IPS-11a (cell line): ENCODE results near the gene UNC5B.

Experiments used
- H3K4me3 ChIP-seq: one replicate; pipeline ENCODE4 v1.5.1; 2013; ENCODE audit warnings: low read depth, low read length, control low read depth

UNC5B gene

DNA sequence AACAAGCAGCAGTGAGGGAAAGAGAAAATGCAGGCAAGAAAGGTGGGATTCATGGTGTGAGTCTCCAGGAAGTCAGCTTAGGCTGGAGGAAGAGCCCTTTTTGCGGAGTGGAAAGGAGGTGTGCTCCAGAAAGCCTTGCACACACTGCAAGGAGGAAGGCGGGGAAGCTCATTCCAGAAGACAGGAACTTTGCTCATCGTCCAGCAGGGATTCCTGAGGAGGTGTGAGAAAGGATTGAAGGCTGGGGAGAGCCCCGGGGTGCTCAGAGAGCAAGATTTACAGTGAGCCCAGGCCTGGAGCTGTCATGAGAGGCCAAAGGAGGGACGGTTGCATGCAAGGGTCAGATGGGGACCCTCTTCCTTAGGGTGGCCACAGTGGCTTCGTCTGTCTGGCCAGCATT, 124.3 kb downstream of the UNC5B start:
- no peak overlapping the region for H3K4me3 ChIP-seq

GRCh38 chr10:71337219-71337701, 124.9 kb downstream of the UNC5B start:
- H3K4me3 ChIP-seq = no peak overlapping the region

GRCh38 chr10:71338728-71339495, 126.5 kb downstream of the UNC5B start:
- H3K4me3 ChIP-seq = no peak overlapping the region

- no peak overlapping the region for H3K4me3 ChIP-seq
Observed at GRCh38 chr10:71339796-71340589, 127.6 kb downstream of the UNC5B start.

DNA sequence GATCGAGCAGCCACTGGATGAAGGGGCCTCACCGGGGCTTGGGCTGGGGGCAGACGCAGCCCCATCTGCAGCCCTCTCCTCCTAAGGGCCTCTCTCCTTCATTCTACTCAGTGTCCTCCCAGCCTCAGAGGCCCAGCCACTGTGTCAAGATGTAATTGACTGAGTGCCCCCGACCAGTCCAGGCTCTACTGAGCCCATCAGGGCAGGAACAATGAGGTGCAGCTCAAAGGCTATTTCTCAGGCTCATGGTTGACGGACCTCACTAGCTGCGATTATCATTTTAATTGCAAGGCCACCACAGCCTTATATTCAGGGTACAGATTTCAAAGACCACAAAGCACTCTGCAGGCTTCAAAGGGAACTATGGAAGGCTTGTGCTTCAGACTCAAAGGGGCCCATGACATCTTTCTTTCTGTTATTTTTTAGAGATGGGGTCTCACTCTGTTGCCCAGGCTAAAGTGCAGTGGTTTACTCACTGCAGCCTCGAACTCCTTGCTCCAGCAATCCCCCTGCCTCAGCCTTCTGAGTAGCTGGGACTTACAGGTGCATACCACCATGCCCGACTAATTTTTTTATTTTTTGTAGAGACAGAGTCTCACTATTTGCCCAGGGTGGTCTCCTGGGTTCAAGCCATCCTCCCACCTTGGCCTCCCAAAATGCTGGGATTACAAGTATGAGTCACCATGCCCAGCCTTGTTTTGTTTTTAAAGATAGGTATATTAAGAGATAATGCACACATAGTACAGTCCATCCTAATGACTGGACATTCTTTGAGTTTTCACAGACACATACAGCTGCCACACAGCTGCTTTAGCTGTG, 130.4 kb downstream of the UNC5B start:
- no peak overlapping the region for H3K4me3 ChIP-seq

- H3K4me3 ChIP-seq = no peak overlapping the region
Observed at GRCh38 chr10:71343392-71343773, 131.0 kb downstream of the UNC5B start.

- H3K4me3 ChIP-seq = no peak overlapping the region
Observed at GRCh38 chr10:71344154-71344925, 132.0 kb downstream of the UNC5B start.

DNA sequence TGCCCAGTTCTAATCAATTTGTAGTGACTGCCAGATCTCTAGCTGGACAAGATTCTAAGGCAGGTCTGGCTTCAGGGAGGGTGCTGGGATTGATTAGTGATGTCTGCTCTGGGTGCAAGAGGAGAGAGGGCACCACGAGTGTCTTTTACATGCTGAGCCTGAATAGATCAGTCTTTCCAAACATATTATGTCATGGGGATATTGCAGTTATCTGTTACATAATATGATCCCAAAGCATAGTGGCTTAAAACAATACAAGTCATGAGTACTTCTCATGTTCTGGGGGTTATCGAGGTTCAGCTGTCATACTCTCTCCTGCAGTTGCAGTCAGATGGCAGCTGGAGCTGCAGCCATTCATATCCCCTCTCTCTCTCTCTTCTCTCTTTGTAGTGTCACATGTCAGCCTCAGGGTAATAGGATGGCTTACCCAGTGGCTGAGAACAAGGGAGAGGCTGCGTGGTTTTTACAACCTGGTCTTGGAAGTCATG, 132.7 kb downstream of the UNC5B start:
- no peak overlapping the region for H3K4me3 ChIP-seq

DNA sequence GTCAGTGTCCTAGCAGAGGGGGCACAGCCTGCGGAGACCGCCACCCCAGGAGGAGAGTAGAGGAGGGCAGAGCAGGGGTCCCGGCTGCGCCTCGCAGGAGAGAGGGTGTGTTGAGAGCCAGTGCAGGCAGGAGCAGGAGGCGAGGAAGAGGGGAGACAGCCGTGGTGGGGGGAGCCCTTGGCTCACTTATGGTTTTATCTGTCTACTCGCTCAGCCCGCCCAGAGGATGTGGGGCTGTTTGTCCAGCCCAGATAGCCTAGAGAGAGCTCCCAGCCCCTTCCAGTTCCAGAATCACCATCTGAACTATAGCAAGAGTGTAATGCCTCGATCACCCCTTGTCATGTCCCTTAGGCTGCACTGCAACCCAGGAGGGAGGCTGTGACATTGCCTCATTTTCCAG, 133.3 kb downstream of the UNC5B start:
- H3K4me3 ChIP-seq = no peak overlapping the region

- H3K4me3 ChIP-seq = no peak overlapping the region
Observed at GRCh38 chr10:71346731-71347130, 134.4 kb downstream of the UNC5B start.

DNA sequence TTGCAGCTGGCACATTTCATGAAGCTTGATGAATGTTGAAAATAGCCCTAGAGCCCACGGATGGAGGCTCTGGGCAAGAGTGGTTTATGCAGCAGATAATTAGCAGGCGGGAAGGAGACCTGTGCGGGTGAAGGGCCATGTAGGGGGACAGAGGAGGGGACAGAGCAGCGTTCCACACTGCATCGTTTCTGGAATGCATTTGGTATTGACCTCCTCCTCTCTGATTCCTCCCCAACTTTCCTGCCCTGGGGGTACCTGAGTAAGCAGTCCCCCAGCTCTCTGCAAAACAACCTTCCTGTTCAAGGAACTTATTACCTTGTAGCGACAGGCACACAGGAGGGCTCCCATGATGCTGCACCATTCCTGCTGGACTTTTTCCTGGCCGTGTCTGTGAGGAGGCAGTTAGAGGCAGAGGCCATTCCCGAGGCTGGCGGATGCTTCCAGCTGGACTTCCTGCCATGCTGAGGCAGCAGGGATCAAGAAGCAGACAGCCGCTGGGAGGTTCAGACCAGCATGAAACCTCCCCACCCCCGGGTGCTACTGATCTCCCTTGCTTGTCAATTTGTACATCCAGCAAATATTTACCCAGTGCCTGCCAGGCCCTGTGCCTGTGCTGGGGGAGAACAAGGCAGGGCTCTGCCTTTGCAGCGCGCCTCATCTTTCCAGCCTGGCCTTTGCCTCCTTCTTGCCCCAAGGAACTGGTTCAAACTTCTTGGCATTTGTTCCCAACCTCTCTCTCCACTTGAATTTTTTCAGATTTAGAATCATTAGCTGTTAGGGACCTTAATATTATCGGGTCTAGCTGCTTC, 135.4 kb downstream of the UNC5B start:
- no peak overlapping the region for H3K4me3 ChIP-seq

DNA sequence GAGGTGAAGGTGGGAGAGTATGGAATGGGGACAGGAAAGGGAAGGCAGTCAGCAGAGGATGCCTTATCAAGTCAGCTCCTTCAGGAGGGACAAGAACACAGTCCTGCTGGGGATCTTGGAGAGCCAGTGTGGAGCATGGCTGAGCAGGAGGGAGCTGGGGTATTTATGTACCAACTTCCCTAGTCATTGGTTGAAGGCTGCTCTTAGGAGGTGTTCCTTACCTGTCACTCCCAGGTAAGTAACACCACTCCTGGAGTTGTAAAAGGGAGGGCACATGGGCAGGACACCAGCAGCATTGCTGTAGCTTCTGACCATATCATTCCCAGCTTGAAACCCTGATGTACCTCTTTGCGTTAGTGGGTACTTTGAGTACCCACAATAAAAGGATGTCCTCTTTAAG, 136.5 kb downstream of the UNC5B start:
- no peak overlapping the region for H3K4me3 ChIP-seq

DNA sequence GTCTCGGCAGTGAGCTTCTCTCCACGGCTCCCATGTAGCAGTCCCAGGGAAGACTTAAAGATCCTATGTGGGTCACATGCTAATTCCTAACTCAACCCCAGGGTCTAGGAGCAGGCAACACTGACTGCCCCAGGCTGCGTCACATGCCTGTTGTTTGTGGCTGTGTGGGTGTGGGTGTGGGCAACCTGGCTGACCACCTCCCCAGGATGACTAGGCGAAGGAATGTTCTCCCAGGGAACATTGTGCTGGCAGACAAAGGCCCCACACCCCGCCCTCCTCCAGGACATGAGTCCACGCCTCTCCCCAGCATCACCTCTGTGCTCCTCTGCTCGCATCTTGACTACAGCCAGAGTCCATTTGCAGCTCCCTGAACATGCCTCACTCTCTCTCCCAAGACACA, 137.0 kb downstream of the UNC5B start:
- no peak overlapping the region for H3K4me3 ChIP-seq

DNA sequence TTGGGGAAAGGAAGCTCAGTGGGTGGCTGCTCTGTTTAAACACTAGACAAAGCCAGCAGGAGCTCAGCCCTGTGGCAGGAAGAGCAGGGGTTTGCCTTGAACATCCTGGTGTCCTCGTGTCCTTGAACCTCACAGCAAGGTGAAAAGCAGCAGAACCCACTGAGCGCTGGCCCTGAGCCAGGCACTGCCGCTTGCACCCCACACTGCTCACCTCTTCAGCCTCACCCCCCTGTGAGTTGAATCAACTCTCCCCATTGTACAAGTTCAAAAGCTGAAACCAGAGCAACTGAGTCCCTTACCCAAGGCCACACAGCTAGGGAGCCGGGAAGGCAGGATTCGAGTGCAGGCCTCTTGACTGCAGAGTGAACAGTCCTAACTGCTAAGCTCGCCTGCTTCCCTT, 138.7 kb downstream of the UNC5B start:
- no peak overlapping the region for H3K4me3 ChIP-seq

DNA sequence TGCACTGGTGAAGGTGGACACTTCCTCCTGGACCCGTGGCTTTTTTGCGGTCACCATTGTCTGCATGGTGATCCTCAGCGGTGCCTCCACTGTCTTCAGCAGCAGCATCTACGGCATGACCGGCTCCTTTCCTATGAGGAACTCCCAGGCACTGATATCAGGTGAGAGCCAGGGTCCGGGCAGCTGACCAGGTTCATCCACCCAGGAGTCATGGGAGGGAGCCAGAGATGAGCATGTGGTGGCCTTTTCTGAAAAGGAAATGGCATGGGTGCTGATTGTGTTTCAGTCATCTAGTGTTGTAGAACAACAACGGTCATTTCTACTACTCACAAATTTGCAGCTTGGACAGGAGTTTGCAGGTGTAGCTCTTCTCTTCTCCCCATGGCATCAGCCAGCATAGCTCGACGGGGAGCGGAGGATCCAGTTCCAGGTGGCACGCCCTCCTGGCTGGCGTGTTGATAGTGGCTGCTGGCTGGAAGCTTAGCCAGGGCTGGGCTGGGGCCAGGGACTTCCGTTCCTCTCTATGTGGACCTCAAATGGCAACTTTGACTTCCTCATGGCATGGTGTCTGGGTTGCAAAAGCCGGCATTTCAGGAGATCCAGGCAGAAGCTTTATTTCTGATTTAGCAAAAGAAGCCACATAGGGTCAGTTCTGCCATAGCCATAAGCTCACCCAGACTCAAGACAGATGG, 139.4 kb downstream of the UNC5B start:
- no peak overlapping the region for H3K4me3 ChIP-seq
